CD4-positive, alpha-beta T cell (primary cell): Measurements from ENCODE around the gene SORCS2. TPM values are rescaled to one million over a fixed set of nuclear protein-coding genes. Genes with fewer than 3 reads are reported as not detected.
A peak's percentile ranks its signal among the peaks of the same experiment; 100 is the strongest.

Experiments
- ATAC-seq: fragments of 200-7000 bp; cut with Tn5 transposase; one replicate; pipeline ENCODE4 v1.10.0; 2022; ENCODE audit warnings: mild to moderate bottlenecking; ENCODE audit not compliant: poor library complexity
- CTCF ChIA-PET: fragments of 350-600 bp; sonication (Branson Sonifier 250); formaldehyde crosslinking; loops from one replicate; lab custom pipeline; 2021; ENCODE audit warnings: antibody characterized with exemption, inconsistent platforms; lab: Charles Lee
- POLR2A ChIA-PET: fragments of 350-600 bp; sonication (Branson Sonifier 250); formaldehyde crosslinking; loops from one replicate; lab custom pipeline; 2021; ENCODE audit warnings: antibody characterized with exemption, inconsistent platforms; lab: Charles Lee
- DNase-seq, 14 experiments: peaks; one replicate each; pipeline ENCODE4 v3.0.0-alpha.2; 2013 to 2020; ENCODE audit warnings: mixed read lengths in 2 of 14
- H3K27ac ChIP-seq, 2 donors: one replicate each; pipeline versions ENCODE4 v1.5.1 to v1.7.0; 2013; ENCODE audit warnings: low read length in 2 of 2, low read depth in 1 of 2, mild to moderate bottlenecking in 1 of 2
- H3K27me3 ChIP-seq, 2 experiments: 1 replicate in 1 of 2; 2 replicates in 1 of 2; pipeline versions ENCODE4 v1.6.1 to v1.7.0; 2013; ENCODE audit warnings: low read length in 2 of 2, control low read depth in 1 of 2, mild to moderate bottlenecking in 1 of 2, moderate library complexity in 1 of 2; ENCODE audit not compliant: insufficient read depth in 2 of 2, control insufficient read depth in 1 of 2
- H3K36me3 ChIP-seq: one replicate; pipeline ENCODE4 v1.6.1; 2013; ENCODE audit warnings: low read length, control low read depth; ENCODE audit not compliant: insufficient read depth
- H3K4me1 ChIP-seq: one replicate; pipeline ENCODE4 v1.6.1; 2013; ENCODE audit warnings: low read length, control low read depth; ENCODE audit not compliant: insufficient read depth
- H3K4me3 ChIP-seq: one replicate; pipeline ENCODE4 v1.5.1; 2013; ENCODE audit warnings: mild to moderate bottlenecking, low read length, moderate library complexity
- H3K9me3 ChIP-seq, 2 experiments: 1 replicate in 1 of 2; 2 replicates in 1 of 2; pipeline versions ENCODE4 v1.6.1 to v1.7.0; 2013; ENCODE audit warnings: low read length in 2 of 2, mild to moderate bottlenecking in 2 of 2, control low read depth in 1 of 2, moderate library complexity in 1 of 2; ENCODE audit not compliant: control insufficient read depth in 1 of 2, insufficient read depth in 1 of 2
- H3K27ac Mint-ChIP-seq: one replicate; pipeline ENCODE4 v1.8.0; 2020; ENCODE audit warnings: mixed read lengths
- H3K27me3 Mint-ChIP-seq: one replicate; pipeline ENCODE4 v1.8.0; 2021; ENCODE audit warnings: mixed read lengths
- H3K36me3 Mint-ChIP-seq: one replicate; pipeline ENCODE4 v1.8.0; 2021; ENCODE audit warnings: low read depth, mixed read lengths
- H3K4me1 Mint-ChIP-seq: one replicate; pipeline ENCODE4 v1.8.0; 2021; ENCODE audit warnings: low read depth, mixed read lengths
- H3K4me3 Mint-ChIP-seq: one replicate; pipeline ENCODE4 v1.8.0; 2020; ENCODE audit warnings: mild to moderate bottlenecking, mixed read lengths
- H3K9me3 Mint-ChIP-seq: one replicate; pipeline ENCODE4 v1.8.0; 2020; ENCODE audit warnings: mixed read lengths
- CTCF ChIP-seq: fragments of 200-600 bp; IDR thresholded peaks from one replicate; pipeline ENCODE4 v1.8.0; 2022; ENCODE audit warnings: antibody characterized with exemption, mild to moderate bottlenecking
- intact Hi-C, 2 experiments: fragments of 100-400 bp; cut with DNase I in 1 of 2; cut with micrococcal nuclease in 1 of 2; formaldehyde crosslinking; loops; one replicate each; pipeline versions ENCODE4 v1.15.1 to v1.9.0; 2023 to 2025; cut with DNase I, micrococcal nuclease
- total RNA-seq, 174 experiments: library from RNA in 2 of 174; stranded (reverse) in 2 of 174; gene quantifications; one replicate each; pipeline ENCODE4 v1.2.3 and lab custom pipeline; 2021 to 2026

Gene SORCS2
- total RNA-seq, 2 experiments from 2014 or later: not detected

- Histone ChIP-seq H3K9me3 (peaks cover 0 to 12% of the 10 kb centered on the region in 2 experiments), H3K27me3 (no peaks in the 10 kb centered on the region), H3K36me3 (no peaks in the 10 kb centered on the region), H3K27ac (no peak within 1 kb of the TSS), H3K4me1 (no peaks in the 10 kb centered on the region), H3K4me3 (no peak within 1 kb of the TSS)
- intact Hi-C loops: no loop called here
- H3K27ac Mint-ChIP-seq: no peak within 1 kb of the TSS
- DNase-seq (no peak), ATAC-seq (no peak)
- H3K36me3 Mint-ChIP-seq: no peaks in the 10 kb centered on the region
- ChIA-PET POLR2A (no interaction called here), CTCF (no interaction called here)
- no peaks in the 10 kb centered on the region for H3K9me3 Mint-ChIP-seq
- no peaks in the 10 kb centered on the region for H3K27me3 Mint-ChIP-seq
- H3K4me1 Mint-ChIP-seq: no peaks in the 10 kb centered on the region
- TF ChIP-seq CTCF: no peak
- H3K4me3 Mint-ChIP-seq: no peak within 1 kb of the TSS
These were observed 242.4 kb downstream of the SORCS2 start, which contains the start of gene PSAPL1 for GRCh38 chr4:7434766-7435150. PSAPL1 (minus strand) TSS chr4:7434930; CDS start chr4:7434879, 51 bp downstream.

GRCh38 chr4:7435471-7436061 lies 243.2 kb downstream of the SORCS2 start:
- peaks cover 0 to 12% of the 10 kb centered on the region in 2 experiments for H3K9me3 ChIP-seq
- no peaks in the 10 kb centered on the region for H3K9me3 Mint-ChIP-seq
- H3K4me3 ChIP-seq: no peak overlapping the region
- no peaks in the 10 kb centered on the region for H3K36me3 Mint-ChIP-seq
- H3K27me3 Mint-ChIP-seq: peaks cover 4% of the 10 kb centered on the region
- no peaks in the 10 kb centered on the region for H3K4me1 ChIP-seq
- no peaks in the 10 kb centered on the region for H3K4me1 Mint-ChIP-seq
- CTCF ChIA-PET: no interaction called here
- H3K36me3 ChIP-seq: no peaks in the 10 kb centered on the region
- H3K27ac Mint-ChIP-seq: no peak overlapping the region
- peak in 1 of 14 experiments; percentile 25 for DNase-seq
- POLR2A ChIA-PET: no interaction called here
- no peak overlapping the region for H3K4me3 Mint-ChIP-seq
- intact Hi-C loops: no loop called here
- TF ChIP-seq CTCF: no peak
- H3K27me3 ChIP-seq: no peaks in the 10 kb centered on the region
- no peak overlapping the region for H3K27ac ChIP-seq
- no peak for ATAC-seq

GRCh38 chr4:7436256-7436655 lies 243.9 kb downstream of the SORCS2 start:
- Histone ChIP-seq H3K4me3 (no peak overlapping the region), H3K27me3 (no peaks in the 10 kb centered on the region), H3K27ac (no peak overlapping the region), H3K4me1 (no peaks in the 10 kb centered on the region), H3K36me3 (no peaks in the 10 kb centered on the region), H3K9me3 (peaks cover 0 to 15% of the 10 kb centered on the region in 2 experiments)
- intact Hi-C loops: no loop called here
- POLR2A ChIA-PET: no interaction called here
- H3K36me3 Mint-ChIP-seq: no peaks in the 10 kb centered on the region
- TF ChIP-seq CTCF: no peak
- H3K4me3 Mint-ChIP-seq: no peak overlapping the region
- ATAC-seq: no peak
- peaks cover 4% of the 10 kb centered on the region for H3K27me3 Mint-ChIP-seq
- H3K4me1 Mint-ChIP-seq: no peaks in the 10 kb centered on the region
- DNase-seq: no peak
- no peaks in the 10 kb centered on the region for H3K9me3 Mint-ChIP-seq
- CTCF ChIA-PET: no interaction called here
- H3K27ac Mint-ChIP-seq: no peak overlapping the region
